GM23338 (cell line): ENCODE measurements around the gene KEAP1. TPM values are rescaled to one million over a fixed set of nuclear protein-coding genes. Genes with fewer than 3 reads are reported as not detected.

Experiments
- ATAC-seq: fragments of 200-7000 bp; cut with Tn5 transposase; 3 replicates; pipeline ENCODE4 v1.9.1; 2020
- DNase-seq: peaks from one replicate; pipeline ENCODE4 v3.0.0-alpha.2; 2015; ENCODE audit warnings: low spot score
- H2AFZ ChIP-seq: fragments of 200-600 bp; sonication (generic); 2 replicates; pipeline ENCODE4 v1.8.0; 2016; ENCODE audit warnings: antibody characterized with exemption, mild to moderate bottlenecking, moderate library complexity
- H3F3A ChIP-seq: fragments of 200-600 bp; sonication (generic); replicated peaks from 2 replicates; pipeline ENCODE4 v1.8.0; 2017; ENCODE audit warnings: antibody characterized with exemption, mixed run types, low read depth
- H3K27ac ChIP-seq: fragments of 200-600 bp; sonication (generic); 2 replicates; pipeline ENCODE4 v1.6.1; 2016; ENCODE audit warnings: low read depth
- H3K27me3 ChIP-seq: fragments of 200-600 bp; sonication (generic); 2 replicates; pipeline ENCODE4 v1.8.0; 2016; ENCODE audit warnings: mild to moderate bottlenecking, mixed run types, moderate library complexity; ENCODE audit not compliant: insufficient read depth
- H3K36me3 ChIP-seq: fragments of 200-600 bp; sonication (generic); 2 replicates; pipeline ENCODE4 v1.8.0; 2016; ENCODE audit warnings: mild to moderate bottlenecking; ENCODE audit not compliant: insufficient read depth
- H3K4me1 ChIP-seq: fragments of 200-600 bp; sonication (generic); 2 replicates; pipeline ENCODE4 v1.8.0; 2016; ENCODE audit warnings: mild to moderate bottlenecking, moderate library complexity; ENCODE audit not compliant: insufficient read depth
- H3K4me2 ChIP-seq: fragments of 200-600 bp; sonication (generic); 2 replicates; pipeline ENCODE4 v1.7.1; 2017; ENCODE audit warnings: mixed run types
- H3K4me3 ChIP-seq: fragments of 200-600 bp; sonication (generic); 2 replicates; pipeline ENCODE4 v1.6.1; 2016; ENCODE audit warnings: mixed run types
- H3K79me2 ChIP-seq: fragments of 200-600 bp; sonication (generic); replicated peaks from 2 replicates; pipeline ENCODE4 v1.8.0; 2017; ENCODE audit warnings: mild to moderate bottlenecking; ENCODE audit not compliant: insufficient read depth
- H3K9me2 ChIP-seq: fragments of 200-600 bp; sonication (generic); 2 replicates; pipeline ENCODE4 v1.8.0; 2017; ENCODE audit not compliant: insufficient read depth
- H4K20me1 ChIP-seq: fragments of 200-600 bp; sonication (generic); replicated peaks from 2 replicates; pipeline ENCODE4 v1.8.0; 2017; ENCODE audit warnings: mild to moderate bottlenecking; ENCODE audit not compliant: insufficient read depth
- H3K27ac Mint-ChIP-seq: 2 replicates; pipeline ENCODE4 v1.8.0; 2020; ENCODE audit warnings: inconsistent platforms, mild to moderate bottlenecking, moderate library complexity, mixed read lengths
- H3K27me3 Mint-ChIP-seq: 3 replicates; pipeline ENCODE4 v1.8.0; 2022; ENCODE audit warnings: low read depth, mild to moderate bottlenecking, moderate library complexity, mixed read lengths, inconsistent platforms; ENCODE audit not compliant: insufficient read depth, poor library complexity
- H3K36me3 Mint-ChIP-seq: 3 replicates; pipeline ENCODE4 v1.8.0; 2021; ENCODE audit warnings: low read depth, mild to moderate bottlenecking, inconsistent platforms, moderate library complexity, mixed read lengths
- H3K4me1 Mint-ChIP-seq: 3 replicates; pipeline ENCODE4 v1.8.0; 2020; ENCODE audit warnings: mild to moderate bottlenecking, inconsistent platforms, mixed read lengths
- H3K4me3 Mint-ChIP-seq: 3 replicates; pipeline ENCODE4 v1.8.0; 2021; ENCODE audit warnings: moderate library complexity, mild to moderate bottlenecking, inconsistent platforms, mixed read lengths
- H3K9me3 Mint-ChIP-seq: 3 replicates; pipeline ENCODE4 v1.8.0; 2020; ENCODE audit warnings: moderate library complexity, mild to moderate bottlenecking, inconsistent platforms, mixed read lengths
- CREB1 ChIP-seq: fragments of 250-450 bp; sonication (Bioruptor Pico); IDR thresholded peaks from 2 replicates; pipeline ENCODE4 v1.5.0; 2020; ENCODE audit warnings: low read depth, mild to moderate bottlenecking, moderate library complexity
- CTCF ChIP-seq, 2 experiments: fragments of 200-600 bp in 1 of 2; sonication (generic) in 1 of 2; conservative IDR thresholded peaks; 2 replicates each; pipeline versions ENCODE4 v1.5.1 to v1.6.1; 2016 to 2017; ENCODE audit warnings: antibody characterized with exemption in 2 of 2, low read depth in 2 of 2, mild to moderate bottlenecking in 2 of 2, moderate library complexity in 1 of 2
- ETS1 ChIP-seq: IDR thresholded peaks from 2 replicates; pipeline ENCODE4 v1.6.1; 2016; ENCODE audit warnings: antibody characterized with exemption
- EZH2 ChIP-seq: fragments of 200-600 bp; sonication (generic); IDR thresholded peaks from one replicate; pipeline ENCODE4 v1.8.0; 2017; ENCODE audit warnings: antibody characterized with exemption, mild to moderate bottlenecking, low read depth; ENCODE audit not compliant: unreplicated experiment
- EZH2phosphoT487 ChIP-seq: fragments of 200-600 bp; sonication (generic); IDR thresholded peaks from one replicate; pipeline ENCODE4 v1.8.1; 2018; ENCODE audit warnings: antibody characterized with exemption; ENCODE audit not compliant: unreplicated experiment
- JUNB ChIP-seq: IDR thresholded peaks from one replicate; pipeline ENCODE4 v1.6.1; 2016; ENCODE audit warnings: antibody characterized with exemption; ENCODE audit not compliant: unreplicated experiment
- NANOG ChIP-seq: IDR thresholded peaks from 2 replicates; pipeline ENCODE4 v1.6.1; 2016; ENCODE audit warnings: antibody characterized with exemption, borderline replicate concordance
- POLR2AphosphoS5 ChIP-seq: IDR thresholded peaks from 2 replicates; pipeline ENCODE4 v1.6.1; 2016; ENCODE audit warnings: antibody characterized with exemption, low read depth
- REST ChIP-seq: IDR thresholded peaks from one replicate; pipeline ENCODE4 v1.6.1; 2018; ENCODE audit warnings: antibody characterized with exemption; ENCODE audit not compliant: unreplicated experiment
- STAT1 ChIP-seq: IDR thresholded peaks from one replicate; pipeline ENCODE4 v1.6.1; 2016; ENCODE audit warnings: antibody characterized with exemption; ENCODE audit not compliant: unreplicated experiment
- ZNF114 ChIP-seq: fragments of 250-450 bp; sonication (Bioruptor Pico); IDR thresholded peaks from 2 replicates; pipeline ENCODE4 v1.5.0; 2020; ENCODE audit warnings: mild to moderate bottlenecking, moderate library complexity
- ZNF331 ChIP-seq: fragments of 250-450 bp; sonication (Bioruptor Pico); IDR thresholded peaks from 2 replicates; pipeline ENCODE4 v1.5.0; 2020; ENCODE audit warnings: low read depth, mild to moderate bottlenecking, moderate library complexity
- polyA plus RNA-seq: library from polyadenylated mRNA; unstranded; fragments of >200 nt; fragmentation: Nextera tagmentation; extraction: Ambion mirVana; gene quantifications from 2 replicates; pipeline ENCODE4 v1.2.1, GENCODE V29; 2016
- total RNA-seq: library from RNA; depleted of rRNA; stranded (reverse); fragments of >200 nt; shearing (Covaris generic); gene quantifications from 2 replicates; pipeline ENCODE4 v1.2.3, GENCODE V29; 2014

The KEAP1 gene
- total and polyA plus RNA-seq, 2 experiments from 2014 or later = 57.8 to 77.5 TPM

- DNase-seq (no peak), ATAC-seq (no peak)
- TF ChIP-seq ZNF331 = no peak
- no peak for TF ChIP-seq CREB1 (CRISPR knock-in tag)
- no peak for TF ChIP-seq EZH2phosphoT487
- no peak for TF ChIP-seq REST
- no peak for TF ChIP-seq POLR2AphosphoS5
- no peak for TF ChIP-seq ETS1
- no peak for TF ChIP-seq JUNB
- no peak for TF ChIP-seq STAT1
- H3K79me2 ChIP-seq = no peaks in the 10 kb centered on the region
- H3K9me3 Mint-ChIP-seq = no peaks in the 10 kb centered on the region
- no peaks in the 10 kb centered on the region for H3K4me1 Mint-ChIP-seq
- no peaks in the 10 kb centered on the region for H3K36me3 Mint-ChIP-seq
- H3K4me3 ChIP-seq = no peak overlapping the region
- H2AFZ ChIP-seq = no peak overlapping the region
- no peaks in the 10 kb centered on the region for H3K4me1 ChIP-seq
- H3K27me3 ChIP-seq = no peaks in the 10 kb centered on the region
- H3K27ac ChIP-seq = no peak overlapping the region
- peaks cover 4% of the 10 kb centered on the region for H3K27me3 Mint-ChIP-seq
- H4K20me1 ChIP-seq = no peaks in the 10 kb centered on the region
- no peak overlapping the region for H3K4me3 Mint-ChIP-seq
- no peak overlapping the region for H3K27ac Mint-ChIP-seq
- H3F3A ChIP-seq = no peaks in the 10 kb centered on the region
- no peaks in the 10 kb centered on the region; the same call in 1 of the 2 replicates for H3K36me3 ChIP-seq
- H3K9me2 ChIP-seq = no peaks in the 10 kb centered on the region
- H3K4me2 ChIP-seq = no peak overlapping the region
Observed at GRCh38 chr19:10525636-10526035, 22.5 kb upstream of the KEAP1 start.

- ATAC-seq (no peak), DNase-seq (no peak)
- no peak overlapping the region for H3K4me2 ChIP-seq
- Mint-ChIP-seq H3K36me3 (no peaks in the 10 kb centered on the region; the same call in 2 of the 3 replicates), H3K4me3 (no peak overlapping the region), H3K9me3 (no peaks in the 10 kb centered on the region; the same call in 2 of the 3 replicates), H3K4me1 (peaks cover 15% of the 10 kb centered on the region), H3K27me3 (peaks cover 16% of the 10 kb centered on the region), H3K27ac (no peak overlapping the region)
- H3K79me2 ChIP-seq = no peaks in the 10 kb centered on the region
- H3K4me1 ChIP-seq = peaks cover 7% of the 10 kb centered on the region
- H4K20me1 ChIP-seq = no peaks in the 10 kb centered on the region
- H3K9me2 ChIP-seq = no peaks in the 10 kb centered on the region
- H3K27ac ChIP-seq = no peak overlapping the region
- no peak overlapping the region for H3K4me3 ChIP-seq
- H2AFZ ChIP-seq = no peak overlapping the region
- H3K27me3 ChIP-seq = peaks cover 24% of the 10 kb centered on the region
- 0 out of 2 replicates have a peak, but pooled peaks cover 11% of the 10 kb centered on the region for H3F3A ChIP-seq
- H3K36me3 ChIP-seq = no peaks in the 10 kb centered on the region; the same call in 1 of the 2 replicates
- TF ChIP-seq CREB1 (CRISPR knock-in tag) (no peak), REST (no peak), POLR2AphosphoS5 (no peak), EZH2phosphoT487 (no peak), EZH2 (no peak), STAT1 (no peak), ZNF114 (CRISPR knock-in tag) (no peak), ETS1 (no peak), NANOG (no peak), CTCF (conservative IDR thresholded peaks at IDR 0.05; ENCODE audit: low read depth in 2 of 2) (no peak), JUNB (no peak)
Observed at GRCh38 chr19:10523135-10523636, 20.0 kb upstream of the KEAP1 start.
